Tibial artery (tissue), 4 donors: ENCODE results near the gene BRCA1.

Source experiments
- DNase-seq, 2 donors: peaks; one replicate each; pipeline ENCODE4 v3.0.0-alpha.2; 2019
- H3K27ac ChIP-seq, 2 donors: fragments of 200-600 bp; sonication (generic) in 1 of 2; 1 replicate in 1 of 2; 2 replicates in 1 of 2; pipeline ENCODE4 v1.5.1; 2018 to 2019; ENCODE audit warnings: mild to moderate bottlenecking in 1 of 2
- H3K27me3 ChIP-seq, 2 donors: fragments of 200-600 bp; sonication (generic) in 1 of 2; one replicate each; pipeline versions ENCODE4 v1.5.1 to v1.6.0; 2016 to 2019
- H3K36me3 ChIP-seq, 3 donors: fragments of 200-600 bp; sonication (generic) in 2 of 3; one replicate each; pipeline ENCODE4 v1.5.1; 2016 to 2019; ENCODE audit warnings: mild to moderate bottlenecking in 2 of 3
- H3K4me1 ChIP-seq, 4 donors: fragments of 200-600 bp; sonication (generic) in 2 of 4; 1 replicate in 3 of 4; 2 replicates in 1 of 4; pipeline ENCODE4 v1.5.1; 2016 to 2019
- H3K4me3 ChIP-seq, 2 donors: fragments of 200-600 bp; sonication (generic) in 1 of 2; 1 replicate in 1 of 2; 2 replicates in 1 of 2; pipeline ENCODE4 v1.5.1; 2018 to 2019; ENCODE audit warnings: mild to moderate bottlenecking in 2 of 2
- H3K9me3 ChIP-seq, 3 donors: fragments of 200-600 bp; sonication (generic) in 1 of 3; one replicate each; pipeline ENCODE4 v1.5.1; 2016 to 2019
- CTCF ChIP-seq, 2 experiments: fragments of 200-600 bp in 1 of 2; fragments of 450-650 bp in 1 of 2; IDR thresholded peaks; one replicate each; pipeline ENCODE4 v1.5.1; 2017 to 2019; ENCODE audit warnings: antibody characterized with exemption in 2 of 2, mild to moderate bottlenecking in 1 of 2, moderate library complexity in 1 of 2
- intact Hi-C: fragments of 100-400 bp; cut with DNase I; formaldehyde crosslinking; loops from one replicate; pipeline ENCODE4 v1.15.0; 2023; ENCODE audit warnings: low total_unique reads

Gene BRCA1

GRCh38 chr17:43020789-43021740, 104.1 kb downstream of the BRCA1 start:
- Histone ChIP-seq H3K4me1 (peaks cover 0 to 40% (median 27%) of the 10 kb centered on the region in 4 donors), H3K4me3 (peak overlapping the region; percentile 96 to 99), H3K36me3 (peaks cover 3 to 25% (median 22%) of the 10 kb centered on the region in 3 donors), H3K27ac (peak overlapping the region; percentile 93 to 96), H3K27me3 (no peaks in the 10 kb centered on the region), H3K9me3 (no peaks in the 10 kb centered on the region)
- peak; percentile 86 to 92 for DNase-seq
- intact Hi-C loops: no loop called here
- TF ChIP-seq CTCF (IDR thresholded peaks at IDR 0.05): no peak

- intact Hi-C loops: no loop called here
- H3K4me3 ChIP-seq: peak overlapping the region in 1 of 2 donors; percentile 96
- no peak for TF ChIP-seq CTCF (IDR thresholded peaks at IDR 0.05)
- no peak for DNase-seq
- H3K4me1 ChIP-seq: peaks cover 0 to 36% (median 27%) of the 10 kb centered on the region in 4 donors
- peaks cover 9 to 35% (median 31%) of the 10 kb centered on the region in 3 donors for H3K36me3 ChIP-seq
- H3K9me3 ChIP-seq: no peaks in the 10 kb centered on the region
- peak overlapping the region; percentile 14 to 93 for H3K27ac ChIP-seq
- no peaks in the 10 kb centered on the region for H3K27me3 ChIP-seq
Observed at GRCh38 chr17:43020030-43020621, 105.0 kb downstream of the BRCA1 start.

- Histone ChIP-seq H3K9me3 (no peaks in the 10 kb centered on the region), H3K36me3 (peaks cover 9 to 42% (median 39%) of the 10 kb centered on the region in 3 donors), H3K4me3 (no peak overlapping the region), H3K4me1 (peaks cover 0 to 32% (median 25%) of the 10 kb centered on the region in 4 donors), H3K27me3 (no peaks in the 10 kb centered on the region), H3K27ac (peak overlapping the region; percentile 14 to 93)
- no peak for TF ChIP-seq CTCF (IDR thresholded peaks at IDR 0.05)
- intact Hi-C loops: loop anchor here (5.0 kb wide), 2 partner anchors 108 to 318 kb away; partner anchors contain the start of gene BRCA1
- DNase-seq: no peak
Observed at GRCh38 chr17:43019418-43019817, 105.7 kb downstream of the BRCA1 start.

- H3K4me1 ChIP-seq: peaks cover 0 to 29% (median 23%) of the 10 kb centered on the region in 4 donors
- H3K9me3 ChIP-seq: no peaks in the 10 kb centered on the region
- DNase-seq: no peak
- H3K4me3 ChIP-seq: no peak overlapping the region
- H3K27ac ChIP-seq: peak overlapping the region in 1 of 2 donors; percentile 23
- H3K36me3 ChIP-seq: peaks cover 9 to 47% (median 43%) of the 10 kb centered on the region in 3 donors
- TF ChIP-seq CTCF (IDR thresholded peaks at IDR 0.05): no peak
- H3K27me3 ChIP-seq: no peaks in the 10 kb centered on the region
- intact Hi-C loops: loop anchor here (5.0 kb wide), 2 partner anchors 108 to 318 kb away; partner anchors contain the start of gene BRCA1
Observed at GRCh38 chr17:43018932-43019331, 106.2 kb downstream of the BRCA1 start.

GRCh38 chr17:43018008-43018853, 106.9 kb downstream of the BRCA1 start:
- Histone ChIP-seq H3K4me3 (no peak overlapping the region), H3K27me3 (no peaks in the 10 kb centered on the region), H3K36me3 (peaks cover 9 to 54% (median 43%) of the 10 kb centered on the region in 3 donors), H3K9me3 (no peaks in the 10 kb centered on the region), H3K4me1 (peaks cover 0 to 29% (median 22%) of the 10 kb centered on the region in 4 donors), H3K27ac (peak overlapping the region in 1 of 2 donors; percentile 23)
- TF ChIP-seq CTCF (IDR thresholded peaks at IDR 0.05): no peak
- intact Hi-C loops: loop anchor here (5.0 kb wide), 2 partner anchors 109 to 319 kb away; partner anchors contain the start of gene BRCA1
- DNase-seq: no peak
